Measurements from ENCODE around the gene KIF5A. TPM values are rescaled to one million over a fixed set of nuclear protein-coding genes. Genes with fewer than 3 reads are reported as not detected.
A peak's percentile ranks its signal among the peaks of the same experiment; 100 is the strongest.

The KIF5A gene
- total RNA-seq, 2 experiments from 2014 or later, result 0.60 to 0.86 TPM

DNA sequence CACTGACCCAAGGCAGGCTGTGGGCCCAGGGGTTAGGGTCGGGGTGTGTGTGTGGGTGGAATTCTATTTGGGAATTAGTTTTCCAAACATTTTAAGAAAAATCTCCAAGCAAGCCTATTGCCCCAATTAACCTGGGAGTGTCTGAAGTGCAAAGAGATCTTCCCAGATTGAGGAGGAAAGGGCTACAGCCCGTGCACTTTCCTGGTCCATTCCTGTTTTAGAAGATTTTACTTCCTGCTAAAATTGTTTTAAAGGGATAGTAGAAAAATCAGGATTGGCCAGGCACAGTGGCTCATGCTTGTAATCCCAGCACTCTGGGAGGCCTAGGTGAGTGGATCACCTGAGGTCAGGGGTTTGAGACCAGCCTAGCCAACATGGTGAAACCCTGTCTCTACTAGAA, 8.1 kb upstream of the KIF5A start:
- DNase-seq, result no peak
- H3K9me3 Mint-ChIP-seq, result no peaks in the 10 kb centered on the region
- H3K27ac Mint-ChIP-seq, result no peak overlapping the region
- H3K36me3 Mint-ChIP-seq (ENCODE audit: low read depth), result peaks cover 2% of the 10 kb centered on the region
- H3K4me1 Mint-ChIP-seq (ENCODE audit: low read depth), result peaks cover 24% of the 10 kb centered on the region
- CTCF ChIA-PET, result no interaction called here
- no peak overlapping the region for H3K4me3 Mint-ChIP-seq
- H3K27me3 Mint-ChIP-seq (ENCODE audit: low read depth), result no peaks in the 10 kb centered on the region
- intact Hi-C loops (cut with micrococcal nuclease), result loop anchor here (10.0 kb wide), 1 partner anchor 353 kb away; no protein-coding TSS in a partner anchor

DNA sequence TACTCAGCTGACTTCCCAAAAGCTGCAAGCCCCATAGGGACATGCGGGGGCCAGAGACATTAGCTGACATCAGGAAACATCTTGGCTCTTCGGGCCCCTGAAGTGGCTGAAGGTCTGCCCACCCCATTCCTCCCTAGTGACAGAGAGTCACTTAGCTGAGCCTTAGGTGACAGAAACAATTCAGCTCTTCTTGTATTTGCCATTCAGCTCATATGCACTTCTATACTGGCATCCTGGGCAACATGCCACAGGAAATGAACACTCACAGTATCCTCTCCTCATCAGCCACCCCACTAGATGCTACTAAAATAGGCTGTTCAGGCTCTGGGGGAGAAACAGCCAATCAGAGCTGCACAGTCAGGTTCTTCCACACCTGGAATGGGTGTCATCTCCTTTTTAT, 6.3 kb upstream of the KIF5A start:
- peaks cover 34% of the 10 kb centered on the region for H3K4me1 Mint-ChIP-seq (ENCODE audit: low read depth)
- peaks cover 2% of the 10 kb centered on the region for H3K36me3 Mint-ChIP-seq (ENCODE audit: low read depth)
- intact Hi-C loops (cut with micrococcal nuclease), result loop anchor here (10.0 kb wide), 1 partner anchor 351 kb away; no protein-coding TSS in a partner anchor
- no peak overlapping the region for H3K27ac Mint-ChIP-seq
- no peaks in the 10 kb centered on the region for H3K27me3 Mint-ChIP-seq (ENCODE audit: low read depth)
- no peak overlapping the region for H3K4me3 Mint-ChIP-seq
- DNase-seq, result no peak
- no peaks in the 10 kb centered on the region for H3K9me3 Mint-ChIP-seq
- CTCF ChIA-PET, result interaction anchor here (0.5 to 0.9 kb wide), 3 partner anchors 15 to 131 kb away, joined by 3 read pairs; no protein-coding TSS in a partner anchor

DNA sequence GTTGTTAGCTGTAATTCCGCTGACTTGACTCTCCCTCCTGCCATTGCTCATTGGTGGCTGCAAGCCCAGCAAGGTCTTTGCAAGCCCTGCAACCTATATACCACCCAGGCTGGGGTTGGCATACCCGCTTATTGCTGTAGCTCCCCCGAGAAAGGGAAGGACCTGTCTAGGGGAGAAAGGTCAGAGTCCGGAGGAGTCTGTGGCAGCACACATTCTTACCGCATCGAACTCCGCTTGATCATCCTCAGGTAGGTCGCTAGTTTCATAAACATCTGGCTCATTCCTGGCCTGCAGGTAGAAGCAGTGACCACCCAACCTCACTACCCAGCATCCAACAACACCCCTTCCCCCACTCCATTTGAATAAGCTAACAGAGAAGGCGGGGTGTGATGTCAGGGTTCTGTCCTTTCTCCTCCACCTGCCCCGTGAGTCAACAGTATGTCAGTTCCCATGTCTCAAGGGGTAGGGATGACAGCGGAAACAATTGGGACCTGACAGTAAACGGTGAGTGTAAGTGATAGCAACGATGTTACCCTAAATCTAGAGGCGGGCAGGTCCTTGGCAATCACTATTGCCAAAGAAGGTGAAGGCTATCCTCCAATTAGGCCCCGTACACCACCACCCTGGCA, 3.9 kb upstream of the KIF5A start:
- peak; percentile 26 for DNase-seq
- CTCF ChIA-PET, result interaction anchor here (0.6 to 2.4 kb wide), 5 partner anchors 9 to 275 kb away, joined by 3 to 6 read pairs (median 4); partner anchors contain the start of gene GLI1
- Mint-ChIP-seq H3K27ac (peak overlapping the region; percentile 82), H3K9me3 (no peaks in the 10 kb centered on the region), H3K27me3 (ENCODE audit: low read depth) (no peaks in the 10 kb centered on the region), H3K4me3 (peak overlapping the region; percentile 91), H3K4me1 (ENCODE audit: low read depth) (peaks cover 47% of the 10 kb centered on the region), H3K36me3 (ENCODE audit: low read depth) (peaks cover 2% of the 10 kb centered on the region)
- intact Hi-C loops (cut with micrococcal nuclease), result loop anchor here (10.0 kb wide), 1 partner anchor 349 kb away; no protein-coding TSS in a partner anchor

DNA sequence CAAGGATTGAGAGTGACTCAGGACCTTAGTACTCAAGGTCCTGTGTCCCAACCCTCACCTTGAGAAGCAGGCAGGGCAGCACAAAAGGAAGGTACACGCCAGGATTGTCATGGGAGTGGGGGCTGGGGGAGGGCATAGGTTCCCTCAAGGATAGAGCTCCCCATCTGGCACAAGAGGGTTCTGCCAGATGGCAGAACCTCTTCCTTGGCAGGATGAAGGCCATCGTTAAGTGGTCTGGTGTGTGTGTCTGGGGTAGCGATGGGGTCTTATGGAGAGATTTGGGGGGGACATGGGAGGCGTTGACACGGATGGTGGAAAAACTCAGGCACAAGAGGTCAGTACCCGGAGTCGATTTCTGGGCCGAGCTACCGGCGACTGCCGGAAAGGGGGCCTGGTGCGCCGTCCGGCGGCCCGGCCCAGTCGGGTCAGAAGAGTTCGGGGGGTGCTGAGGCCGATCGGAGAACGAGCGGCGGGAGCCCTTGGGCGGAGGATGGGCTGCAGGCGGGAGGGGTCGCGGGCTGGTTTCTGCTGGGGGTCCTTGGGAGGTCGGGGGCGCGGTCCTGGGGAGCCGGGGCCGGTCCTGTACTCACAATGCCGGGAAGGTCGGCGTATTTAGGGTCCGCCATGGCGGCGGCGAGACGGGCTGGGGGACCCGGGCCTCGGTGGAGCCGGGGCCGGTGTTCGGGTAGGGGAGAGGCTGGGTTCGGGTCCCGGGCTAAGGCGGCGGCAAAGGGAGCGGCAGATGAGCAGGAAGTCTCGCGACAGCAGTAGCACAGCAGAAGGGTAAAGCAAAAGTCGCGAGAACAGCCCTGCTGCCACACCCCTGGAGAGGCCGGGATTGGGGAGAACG, 3.2 kb upstream of the KIF5A start, which contains the start of gene DCTN2:
DCTN2 (minus strand) TSS at position 755 of the 850 bp plus-strand sequence; CDS start at position 626, 129 bp downstream.
- peaks cover 2% of the 10 kb centered on the region for H3K36me3 Mint-ChIP-seq (ENCODE audit: low read depth)
- intact Hi-C loops (cut with micrococcal nuclease), result loop anchor here (1.0 to 10.0 kb wide), 8 partner anchors 24 to 348 kb away; partner anchors contain the start of genes ARHGAP9, GLI1, MBD6 and PIP4K2C
- no peaks in the 10 kb centered on the region for H3K9me3 Mint-ChIP-seq
- no peaks in the 10 kb centered on the region for H3K27me3 Mint-ChIP-seq (ENCODE audit: low read depth)
- peaks cover 47% of the 10 kb centered on the region for H3K4me1 Mint-ChIP-seq (ENCODE audit: low read depth)
- peak within 1 kb of the TSS; percentile 91 for H3K4me3 Mint-ChIP-seq
- CTCF ChIA-PET, result interaction anchor here (0.6 to 2.4 kb wide), 6 partner anchors 10 to 499 kb away, joined by 3 to 6 read pairs (median 4); partner anchors contain the start of gene GLI1
- peak within 1 kb of the TSS; percentile 82 for H3K27ac Mint-ChIP-seq
- peak; percentile 98 for DNase-seq

DNA sequence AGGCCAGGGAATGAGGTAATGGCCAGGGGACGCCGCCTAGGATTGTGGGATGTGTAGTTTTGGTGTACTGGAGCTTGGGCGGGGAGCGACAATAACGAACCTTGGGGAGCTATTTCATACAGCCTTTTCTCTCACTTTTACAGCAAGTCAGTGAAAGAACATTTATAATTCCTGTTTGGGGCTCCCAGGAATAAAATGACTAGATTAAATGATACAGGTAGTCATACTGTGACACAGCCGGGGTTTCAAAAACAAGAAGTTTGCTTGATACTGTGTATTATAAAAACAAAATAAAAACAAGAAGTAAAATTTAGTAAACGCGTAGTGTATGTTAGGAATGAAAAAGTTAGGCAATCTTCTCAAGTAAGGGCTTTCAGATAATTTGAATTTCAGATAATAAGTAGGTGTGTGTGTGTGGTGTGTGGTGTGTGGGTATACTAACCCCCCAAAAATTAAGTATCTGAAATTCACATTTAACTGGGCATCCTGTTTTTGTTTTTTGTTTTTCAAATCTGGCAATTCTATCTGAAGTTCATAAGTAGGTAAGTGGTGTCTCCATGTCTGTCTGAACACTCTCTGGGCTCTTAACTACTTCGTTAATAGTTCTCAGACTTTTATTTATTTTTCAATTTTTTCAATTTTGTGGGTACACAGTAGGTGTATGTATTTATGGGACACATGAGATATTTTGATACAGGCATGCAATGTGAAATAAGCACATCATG, 2.4 kb upstream of the KIF5A start:
- CTCF ChIA-PET, result interaction anchor here (0.7 to 2.4 kb wide), 2 partner anchors 89 to 499 kb away, joined by 3 to 6 read pairs; partner anchors contain the start of gene GLI1
- peak overlapping the region; percentile 51 for H3K27ac Mint-ChIP-seq
- H3K4me1 Mint-ChIP-seq (ENCODE audit: low read depth), result peaks cover 47% of the 10 kb centered on the region

DNA sequence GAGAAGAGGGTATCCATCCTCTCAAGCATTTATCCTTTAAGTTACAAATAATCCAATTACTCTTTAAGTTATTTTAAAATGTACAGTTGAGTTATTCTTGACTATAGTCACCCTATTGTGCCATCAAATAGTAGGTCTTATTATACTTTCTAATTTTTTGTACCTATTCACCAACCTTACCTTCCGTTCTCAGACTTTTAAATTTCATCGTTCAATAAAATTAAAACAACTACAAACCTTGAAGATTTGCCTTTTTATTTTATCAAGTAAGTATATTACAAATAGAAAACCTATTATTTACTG, 1.9 kb upstream of the KIF5A start:
- Mint-ChIP-seq H3K27ac (no peak overlapping the region), H3K36me3 (ENCODE audit: low read depth) (peaks cover 2% of the 10 kb centered on the region), H3K9me3 (no peaks in the 10 kb centered on the region), H3K4me3 (no peak overlapping the region), H3K27me3 (ENCODE audit: low read depth) (no peaks in the 10 kb centered on the region), H3K4me1 (ENCODE audit: low read depth) (peaks cover 47% of the 10 kb centered on the region)
- no peak for DNase-seq
- intact Hi-C loops (cut with micrococcal nuclease), result loop anchor here (10.0 kb wide), 1 partner anchor 347 kb away; no protein-coding TSS in a partner anchor
- CTCF ChIA-PET, result no interaction called here

More for the DNA sequence above, 2.4 kb upstream of the KIF5A start:
- Mint-ChIP-seq H3K27me3 (ENCODE audit: low read depth) (no peaks in the 10 kb centered on the region), H3K36me3 (ENCODE audit: low read depth) (peaks cover 2% of the 10 kb centered on the region), H3K4me3 (peak overlapping the region; percentile 91), H3K9me3 (no peaks in the 10 kb centered on the region)
- DNase-seq, result no peak
- intact Hi-C loops (cut with micrococcal nuclease), result loop anchor here (1.0 to 10.0 kb wide), 8 partner anchors 25 to 347 kb away; partner anchors contain the start of genes ARHGAP9, GLI1, MBD6 and PIP4K2C

DNA sequence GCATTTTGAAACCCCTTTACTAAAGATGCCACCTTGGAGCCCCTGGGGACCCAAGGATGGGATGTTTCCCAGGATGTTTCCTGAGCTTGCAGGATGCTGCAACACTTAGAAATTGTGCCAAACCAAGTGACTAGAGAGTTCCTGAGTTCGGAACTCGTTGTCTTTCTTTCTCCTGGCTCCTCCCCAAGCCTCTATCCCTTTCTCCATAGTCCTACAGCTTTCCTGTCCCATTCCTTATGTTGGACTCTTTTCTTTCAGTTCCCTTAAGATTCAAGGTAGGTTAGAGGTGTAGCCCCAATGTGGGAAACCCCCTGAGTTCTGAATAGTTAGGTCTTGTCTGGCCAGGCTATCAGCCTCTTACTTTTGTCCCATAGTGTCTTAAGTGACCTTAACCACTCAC, 1.4 kb upstream of the KIF5A start:
- H3K27ac Mint-ChIP-seq, result no peak overlapping the region
- H3K4me3 Mint-ChIP-seq, result no peak overlapping the region
- H3K36me3 Mint-ChIP-seq (ENCODE audit: low read depth), result no peaks in the 10 kb centered on the region
- CTCF ChIA-PET, result no interaction called here
- H3K4me1 Mint-ChIP-seq (ENCODE audit: low read depth), result peaks cover 47% of the 10 kb centered on the region
- intact Hi-C loops (cut with micrococcal nuclease), result loop anchor here (10.0 kb wide), 1 partner anchor 346 kb away; no protein-coding TSS in a partner anchor
- H3K9me3 Mint-ChIP-seq, result no peaks in the 10 kb centered on the region
- DNase-seq, result no peak
- no peaks in the 10 kb centered on the region for H3K27me3 Mint-ChIP-seq (ENCODE audit: low read depth)

DNA sequence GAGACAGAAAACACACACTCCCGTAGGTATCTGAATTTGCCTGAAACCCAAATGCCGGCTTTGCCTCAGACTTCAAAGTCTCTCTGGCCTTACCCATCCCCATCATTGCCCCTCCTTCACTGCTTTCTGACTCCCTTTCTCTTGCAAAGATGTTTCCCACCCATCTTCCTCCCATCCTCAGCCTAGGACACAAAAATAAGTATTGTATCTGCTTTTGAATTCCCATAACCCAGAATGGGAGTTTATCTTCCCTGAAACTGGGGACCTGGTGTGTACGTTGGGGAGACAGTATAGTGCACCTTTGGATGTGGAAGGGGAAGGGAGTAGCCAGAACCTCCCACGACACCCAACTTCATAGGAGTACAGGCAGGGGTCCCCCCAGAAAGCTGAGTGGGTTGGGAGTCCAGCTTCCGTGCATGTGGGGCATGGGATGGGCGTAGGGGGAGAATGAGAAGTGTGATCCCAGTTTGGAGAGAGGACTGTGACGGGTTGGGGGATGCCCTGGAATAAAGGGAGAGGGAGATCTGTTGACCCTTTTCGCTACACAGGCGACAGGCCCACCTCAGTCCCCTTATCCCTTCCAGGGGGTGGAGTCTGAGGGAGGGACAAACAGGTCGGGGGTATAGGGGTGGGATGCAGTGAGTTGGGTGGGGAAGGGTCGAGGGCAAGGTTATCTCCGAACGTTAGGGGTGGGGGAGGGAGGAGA, 488 bp upstream of the KIF5A start:
- H3K27me3 Mint-ChIP-seq (ENCODE audit: low read depth), result no peaks in the 10 kb centered on the region
- no peak overlapping the region for H3K27ac Mint-ChIP-seq
- H3K4me1 Mint-ChIP-seq (ENCODE audit: low read depth), result peaks cover 40% of the 10 kb centered on the region
- no peaks in the 10 kb centered on the region for H3K9me3 Mint-ChIP-seq
- peak overlapping the region; percentile 72 for H3K4me3 Mint-ChIP-seq
- CTCF ChIA-PET, result no interaction called here
- intact Hi-C loops (cut with micrococcal nuclease), result loop anchor here (10.0 kb wide), 1 partner anchor 345 kb away; no protein-coding TSS in a partner anchor
- no peak for DNase-seq
- H3K36me3 Mint-ChIP-seq (ENCODE audit: low read depth), result no peaks in the 10 kb centered on the region

DNA sequence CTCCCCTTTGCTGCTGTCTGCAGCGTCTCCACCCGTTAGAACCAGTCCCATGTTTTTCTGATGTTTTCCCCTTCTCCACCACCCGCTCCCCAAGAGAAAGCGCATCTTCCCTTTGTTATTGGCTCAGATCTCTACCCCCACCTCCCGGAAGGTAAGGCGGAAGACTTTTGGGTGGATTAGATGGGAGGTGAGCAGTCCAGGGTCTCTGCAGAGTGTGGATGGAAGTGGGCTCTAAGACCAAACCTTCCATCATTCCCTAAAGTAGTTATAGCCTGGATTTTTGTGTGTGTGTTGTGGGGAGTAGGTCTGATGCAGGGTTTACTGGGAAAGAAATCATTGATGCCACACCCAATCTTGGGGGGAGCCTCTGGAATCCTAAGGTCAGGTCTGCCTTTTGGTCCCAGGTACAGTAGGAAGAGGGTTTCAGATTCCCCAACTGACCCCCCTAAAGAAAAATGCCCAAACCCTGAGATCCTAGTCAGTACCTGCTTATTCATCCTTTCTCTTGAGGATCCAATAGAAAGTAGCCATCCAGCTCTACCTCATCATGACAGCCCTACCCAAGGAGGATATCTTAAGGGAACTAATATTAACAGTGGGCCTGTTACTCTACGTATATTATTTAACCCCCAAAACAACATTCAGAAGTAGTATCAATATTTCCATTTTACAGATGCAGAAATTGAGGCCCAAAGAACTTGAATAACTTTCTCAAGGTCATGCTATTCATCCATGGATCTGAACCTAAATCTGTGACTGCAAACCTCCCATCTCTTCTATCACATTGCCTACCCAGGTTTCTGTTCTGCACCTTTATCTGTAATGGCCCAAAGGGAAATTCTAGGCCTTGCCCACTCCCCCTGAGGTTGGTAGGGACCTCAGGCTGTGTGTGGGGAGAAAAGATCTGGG, 1.1 kb downstream of the KIF5A start:
- Mint-ChIP-seq H3K9me3 (no peaks in the 10 kb centered on the region), H3K36me3 (ENCODE audit: low read depth) (no peaks in the 10 kb centered on the region), H3K4me1 (ENCODE audit: low read depth) (peaks cover 28% of the 10 kb centered on the region), H3K4me3 (peak overlapping the region; percentile 72), H3K27me3 (ENCODE audit: low read depth) (no peaks in the 10 kb centered on the region), H3K27ac (no peak overlapping the region)
- CTCF ChIA-PET, result no interaction called here
- intact Hi-C loops (cut with micrococcal nuclease), result no loop called here
- DNase-seq, result no peak

DNA sequence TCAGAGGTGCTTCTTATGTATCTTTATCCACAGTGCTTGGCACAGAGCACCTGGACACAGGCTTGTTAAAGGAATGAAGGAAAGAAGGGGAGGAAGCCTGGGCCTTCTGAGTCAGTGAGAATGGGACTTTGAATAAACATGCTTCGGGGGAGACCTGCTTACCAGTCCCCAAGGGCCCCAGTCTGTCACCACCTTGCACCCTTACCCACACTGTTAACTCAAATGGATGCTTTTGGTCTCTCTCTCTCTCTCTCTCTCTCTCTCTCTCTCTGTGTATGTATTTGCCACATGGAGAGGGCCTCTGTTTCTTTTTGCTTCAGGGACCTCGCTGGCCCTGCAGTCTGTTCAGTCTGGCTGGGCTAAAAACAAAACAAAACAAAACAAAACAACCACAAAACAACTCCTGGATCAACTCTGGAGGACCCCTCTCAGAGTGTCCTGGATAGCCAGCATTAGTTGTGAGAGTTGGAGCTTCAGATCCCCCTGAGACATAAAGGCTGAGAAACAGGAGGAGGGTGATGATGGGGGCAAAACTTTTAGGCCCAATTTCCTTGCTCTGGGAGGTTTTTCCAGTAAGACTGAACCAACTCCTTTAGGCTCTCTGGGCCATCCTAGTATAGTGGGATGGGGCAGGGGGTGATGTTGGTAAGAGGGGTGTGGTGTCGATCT, 1.9 kb downstream of the KIF5A start:
- intact Hi-C loops (cut with micrococcal nuclease), result no loop called here
- no peak overlapping the region for H3K4me3 Mint-ChIP-seq
- no peaks in the 10 kb centered on the region for H3K27me3 Mint-ChIP-seq (ENCODE audit: low read depth)
- H3K4me1 Mint-ChIP-seq (ENCODE audit: low read depth), result peaks cover 23% of the 10 kb centered on the region
- H3K36me3 Mint-ChIP-seq (ENCODE audit: low read depth), result no peaks in the 10 kb centered on the region
- CTCF ChIA-PET, result no interaction called here
- DNase-seq, result no peak
- H3K27ac Mint-ChIP-seq, result no peak overlapping the region
- H3K9me3 Mint-ChIP-seq, result no peaks in the 10 kb centered on the region
